Neural progenitor cell (in vitro differentiated cells): ENCODE data around the gene P4HA1. TPM values are rescaled to one million over a fixed set of nuclear protein-coding genes. Genes with fewer than 3 reads are reported as not detected.
"Not testable (repeated sequence)": the region's sequence is repeated elsewhere in the genome, so short reads cannot be mapped to it uniquely, and the experiment has no call there.

Experiments
- DNase-seq: peaks from one replicate; pipeline ENCODE4 v3.0.0-alpha.2; 2016; ENCODE audit warnings: low spot score
- H2AFZ ChIP-seq: fragments of 200-600 bp; sonication (generic); replicated peaks from 2 replicates; pipeline ENCODE4 v1.6.1; 2016; ENCODE audit warnings: antibody characterized with exemption
- H3F3A ChIP-seq: fragments of 200-600 bp; sonication (generic); 2 replicates; pipeline ENCODE4 v1.6.1; 2016; ENCODE audit warnings: antibody characterized with exemption, low read depth
- H3K27ac ChIP-seq: fragments of 200-600 bp; sonication (generic); 2 replicates; pipeline ENCODE4 v1.5.1; 2016; ENCODE audit warnings: mild to moderate bottlenecking
- H3K27me3 ChIP-seq: fragments of 200-600 bp; sonication (generic); 2 replicates; pipeline ENCODE4 v1.6.1; 2016; ENCODE audit warnings: mild to moderate bottlenecking, moderate library complexity
- H3K36me3 ChIP-seq: fragments of 200-600 bp; sonication (generic); 2 replicates; pipeline ENCODE4 v1.5.1; 2016
- H3K4me1 ChIP-seq: fragments of 200-600 bp; sonication (generic); 2 replicates; pipeline ENCODE4 v1.6.1; 2016; ENCODE audit warnings: mixed run types
- H3K4me2 ChIP-seq: fragments of 200-600 bp; sonication (generic); 2 replicates; pipeline ENCODE4 v1.6.1; 2016
- H3K4me3 ChIP-seq: fragments of 200-600 bp; sonication (generic); 2 replicates; pipeline ENCODE4 v1.5.1; 2016
- H3K79me2 ChIP-seq: fragments of 200-600 bp; sonication (generic); 2 replicates; pipeline ENCODE4 v1.6.1; 2016; ENCODE audit warnings: low read depth
- H3K9ac ChIP-seq: fragments of 200-600 bp; sonication (generic); 2 replicates; pipeline ENCODE4 v1.6.1; 2016
- H3K9me3 ChIP-seq: fragments of 200-600 bp; sonication (generic); 2 replicates; pipeline ENCODE4 v1.5.1; 2016; ENCODE audit warnings: low read depth
- H4K20me1 ChIP-seq: fragments of 200-600 bp; sonication (generic); 2 replicates; pipeline ENCODE4 v1.6.1; 2016; ENCODE audit warnings: low read depth
- H3K27ac Mint-ChIP-seq: 3 replicates; pipeline ENCODE4 v1.8.0; 2021; ENCODE audit warnings: mixed read lengths
- H3K27me3 Mint-ChIP-seq: 2 replicates; pipeline ENCODE4 v1.8.0; 2022; ENCODE audit warnings: low read depth, mild to moderate bottlenecking, inconsistent platforms, moderate library complexity, mixed read lengths; ENCODE audit not compliant: insufficient read depth
- H3K36me3 Mint-ChIP-seq: 3 replicates; pipeline ENCODE4 v1.8.0; 2021; ENCODE audit warnings: mixed read lengths
- H3K4me1 Mint-ChIP-seq: 3 replicates; pipeline ENCODE4 v1.8.0; 2021; ENCODE audit warnings: mixed read lengths
- H3K4me3 Mint-ChIP-seq: 3 replicates; pipeline ENCODE4 v1.8.0; 2021; ENCODE audit warnings: mild to moderate bottlenecking, moderate library complexity, mixed read lengths
- H3K9me3 Mint-ChIP-seq: 3 replicates; pipeline ENCODE4 v1.8.0; 2020; ENCODE audit warnings: mixed read lengths
- EZH2 ChIP-seq: fragments of 200-600 bp; sonication (generic); IDR thresholded peaks from 2 replicates; pipeline ENCODE4 v1.6.1; 2017; ENCODE audit warnings: antibody characterized with exemption, mild to moderate bottlenecking, moderate library complexity
- EZH2phosphoT487 ChIP-seq: fragments of 200-600 bp; sonication (generic); IDR thresholded peaks from 2 replicates; pipeline ENCODE4 v1.6.1; 2017; ENCODE audit warnings: antibody characterized with exemption
- total RNA-seq: library from RNA; depleted of rRNA; stranded (reverse); fragments of >200 nt; gene quantifications from 2 replicates; pipeline ENCODE4 v1.2.3, GENCODE V29; 2015; ENCODE audit warnings: low replicate concordance
- TF ChIP-seq, protein P1 (sequence below): fragments of 200-600 bp; sonication (generic); IDR thresholded peaks from 2 replicates; pipeline ENCODE4 v1.5.1; 2017; ENCODE audit warnings: antibody characterized with exemption, mild to moderate bottlenecking

P4HA1 gene
- total RNA-seq, 1 donor from 2014 or later: 200 TPM

GRCh38 chr10:73039635-73040034 lies 57.0 kb downstream of the P4HA1 start:
- Histone ChIP-seq H2AFZ (no peak overlapping the region), H3K4me1 (no peaks in the 10 kb centered on the region), H3K9me3 (no peaks in the 10 kb centered on the region), H3K79me2 (no peaks in the 10 kb centered on the region), H3F3A (no peaks in the 10 kb centered on the region), H3K36me3 (no peaks in the 10 kb centered on the region), H3K27me3 (no peaks in the 10 kb centered on the region), H3K9ac (no peak overlapping the region), H3K27ac (no peak overlapping the region), H3K4me2 (no peak overlapping the region), H3K4me3 (no peak overlapping the region), H4K20me1 (peaks cover under 1% of the 10 kb centered on the region)
- no peak overlapping the region for H3K4me3 Mint-ChIP-seq
- H3K27me3 Mint-ChIP-seq: peaks cover 2% of the 10 kb centered on the region
- H3K36me3 Mint-ChIP-seq: peaks cover 9% of the 10 kb centered on the region
- no peaks in the 10 kb centered on the region for H3K4me1 Mint-ChIP-seq
- H3K27ac Mint-ChIP-seq: no peak overlapping the region
- TF ChIP-seq, protein P1, sequence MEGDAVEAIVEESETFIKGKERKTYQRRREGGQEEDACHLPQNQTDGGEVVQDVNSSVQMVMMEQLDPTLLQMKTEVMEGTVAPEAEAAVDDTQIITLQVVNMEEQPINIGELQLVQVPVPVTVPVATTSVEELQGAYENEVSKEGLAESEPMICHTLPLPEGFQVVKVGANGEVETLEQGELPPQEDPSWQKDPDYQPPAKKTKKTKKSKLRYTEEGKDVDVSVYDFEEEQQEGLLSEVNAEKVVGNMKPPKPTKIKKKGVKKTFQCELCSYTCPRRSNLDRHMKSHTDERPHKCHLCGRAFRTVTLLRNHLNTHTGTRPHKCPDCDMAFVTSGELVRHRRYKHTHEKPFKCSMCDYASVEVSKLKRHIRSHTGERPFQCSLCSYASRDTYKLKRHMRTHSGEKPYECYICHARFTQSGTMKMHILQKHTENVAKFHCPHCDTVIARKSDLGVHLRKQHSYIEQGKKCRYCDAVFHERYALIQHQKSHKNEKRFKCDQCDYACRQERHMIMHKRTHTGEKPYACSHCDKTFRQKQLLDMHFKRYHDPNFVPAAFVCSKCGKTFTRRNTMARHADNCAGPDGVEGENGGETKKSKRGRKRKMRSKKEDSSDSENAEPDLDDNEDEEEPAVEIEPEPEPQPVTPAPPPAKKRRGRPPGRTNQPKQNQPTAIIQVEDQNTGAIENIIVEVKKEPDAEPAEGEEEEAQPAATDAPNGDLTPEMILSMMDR: no peak
- TF ChIP-seq EZH2phosphoT487 (no peak), EZH2 (no peak)
- H3K9me3 Mint-ChIP-seq: no peaks in the 10 kb centered on the region
- no peak for DNase-seq

- not testable (repeated sequence) for H3K27me3 ChIP-seq, H3K27ac Mint-ChIP-seq, H3K9me3 ChIP-seq, H3K36me3 ChIP-seq, H3K4me3 ChIP-seq, H2AFZ ChIP-seq, H3K36me3 Mint-ChIP-seq, H3K9me3 Mint-ChIP-seq, H4K20me1 ChIP-seq, H3K27me3 Mint-ChIP-seq, H3K4me2 ChIP-seq, DNase-seq, H3K9ac ChIP-seq, H3K79me2 ChIP-seq, H3K4me3 Mint-ChIP-seq, H3K27ac ChIP-seq
- H3F3A ChIP-seq: peaks cover 17% of the 10 kb centered on the region
- H3K4me1 Mint-ChIP-seq: peaks cover 26% of the 10 kb centered on the region
- H3K4me1 ChIP-seq: peaks cover 26% of the 10 kb centered on the region
Observed at GRCh38 chr10:73036285-73036684, 60.4 kb downstream of the P4HA1 start.

DNA sequence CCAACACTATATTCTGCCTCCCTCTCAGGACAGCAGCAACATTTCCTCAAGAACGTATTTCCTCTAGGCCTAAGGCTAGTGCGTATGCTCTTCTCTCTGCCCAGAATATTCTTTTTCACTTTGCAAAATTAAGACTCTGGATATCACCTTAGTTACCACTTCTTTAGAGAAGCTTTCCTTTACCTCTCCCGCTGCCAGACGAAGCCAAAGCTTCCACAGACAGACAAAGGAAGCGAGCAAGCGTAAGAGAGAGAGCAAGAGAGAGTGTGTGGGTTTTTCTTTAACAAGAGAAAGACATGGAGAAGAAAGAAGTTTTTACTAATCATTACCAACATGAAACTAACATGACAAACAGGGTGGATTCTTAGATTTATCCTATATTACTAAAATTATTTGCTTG lies 64.1 kb downstream of the P4HA1 start:
- TF ChIP-seq EZH2phosphoT487: no peak
- no peak for TF ChIP-seq EZH2
- TF ChIP-seq, protein P1: no peak
- peak overlapping the region; percentile 12 for H3K4me3 Mint-ChIP-seq
- H3K9me3 ChIP-seq: no peaks in the 10 kb centered on the region
- H4K20me1 ChIP-seq: peaks cover 9% of the 10 kb centered on the region
- peak; percentile 73 for DNase-seq
- H3K27me3 ChIP-seq: no peaks in the 10 kb centered on the region
- peaks cover 8% of the 10 kb centered on the region for H3K79me2 ChIP-seq
- peaks cover 23% of the 10 kb centered on the region for H3K36me3 ChIP-seq
- H3K4me2 ChIP-seq: peak overlapping the region; percentile 63
- no peak overlapping the region for H3K4me3 ChIP-seq
- peak overlapping the region; percentile 21 for H3K27ac Mint-ChIP-seq
- no peaks in the 10 kb centered on the region for H3K9me3 Mint-ChIP-seq
- peak overlapping the region; percentile 17 for H3K9ac ChIP-seq
- H3K4me1 Mint-ChIP-seq: peaks cover 26% of the 10 kb centered on the region
- peaks cover 2% of the 10 kb centered on the region for H3K27me3 Mint-ChIP-seq
- H3F3A ChIP-seq: peaks cover 17% of the 10 kb centered on the region
- H3K27ac ChIP-seq: peak overlapping the region; percentile 26
- H3K36me3 Mint-ChIP-seq: peaks cover 8% of the 10 kb centered on the region
- no peak overlapping the region for H2AFZ ChIP-seq
- peaks cover 26% of the 10 kb centered on the region for H3K4me1 ChIP-seq

- H3K4me1 ChIP-seq, H2AFZ ChIP-seq, H3K27me3 Mint-ChIP-seq, H3K27me3 ChIP-seq, DNase-seq, H3K9ac ChIP-seq, H3K9me3 Mint-ChIP-seq, H3K4me1 Mint-ChIP-seq, H3K27ac Mint-ChIP-seq, H3K79me2 ChIP-seq, H3K4me3 ChIP-seq, H3K9me3 ChIP-seq, H3K27ac ChIP-seq, H3K4me2 ChIP-seq, H4K20me1 ChIP-seq, H3F3A ChIP-seq, H3K4me3 Mint-ChIP-seq: not testable (repeated sequence)
- H3K36me3 ChIP-seq: peaks cover 23% of the 10 kb centered on the region
- peaks cover 52% of the 10 kb centered on the region for H3K36me3 Mint-ChIP-seq
Observed at GRCh38 chr10:73026623-73027022, 70.0 kb downstream of the P4HA1 start.

DNA sequence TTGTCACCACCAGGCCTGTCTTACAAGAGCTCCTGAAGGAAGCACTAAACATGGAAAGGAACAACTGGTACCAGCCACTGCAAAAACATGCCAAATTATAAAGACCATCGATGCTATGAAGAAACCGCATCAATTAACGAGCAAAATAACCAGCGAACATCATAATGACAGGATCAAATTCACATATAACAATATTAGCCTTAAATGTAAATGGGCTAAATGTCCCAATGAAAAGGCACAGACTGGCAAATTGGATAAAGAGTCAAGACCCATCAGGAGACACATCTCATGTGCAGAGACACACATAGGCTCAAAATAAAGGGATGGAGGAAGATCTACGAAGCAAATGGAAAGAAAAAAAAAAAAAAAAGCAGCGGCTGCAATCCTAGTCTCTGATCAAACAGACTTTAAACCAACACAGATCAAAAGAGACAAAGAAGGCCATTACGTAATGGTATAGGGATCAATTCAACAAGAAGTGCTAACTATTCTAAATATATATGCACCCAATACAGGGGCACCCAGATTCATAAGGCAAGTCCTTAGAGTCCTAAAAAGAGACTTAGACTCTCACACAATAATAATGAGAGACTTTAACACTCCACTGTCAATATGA lies 73.1 kb downstream of the P4HA1 start:
- not testable (repeated sequence) for H3K9me3 Mint-ChIP-seq, H4K20me1 ChIP-seq, H3K36me3 ChIP-seq, H3K9ac ChIP-seq, H3K4me3 Mint-ChIP-seq, DNase-seq, H3K27me3 ChIP-seq, H3K27ac Mint-ChIP-seq, H3K27ac ChIP-seq, H3K4me2 ChIP-seq, H3K9me3 ChIP-seq, H2AFZ ChIP-seq, H3K4me1 ChIP-seq, H3K27me3 Mint-ChIP-seq, H3F3A ChIP-seq, H3K4me1 Mint-ChIP-seq, H3K79me2 ChIP-seq, H3K4me3 ChIP-seq
- H3K36me3 Mint-ChIP-seq: peaks cover 72% of the 10 kb centered on the region

GRCh38 chr10:73022961-73023360 lies 73.7 kb downstream of the P4HA1 start:
- not testable (repeated sequence) for H3K9me3 Mint-ChIP-seq, H3K4me1 ChIP-seq, H3K27ac Mint-ChIP-seq, H3K4me3 ChIP-seq, H3F3A ChIP-seq, H3K4me1 Mint-ChIP-seq, H3K79me2 ChIP-seq, H3K27ac ChIP-seq, H3K9ac ChIP-seq, H3K9me3 ChIP-seq, H2AFZ ChIP-seq, H3K36me3 ChIP-seq, DNase-seq, H3K4me2 ChIP-seq, H3K4me3 Mint-ChIP-seq, H3K27me3 Mint-ChIP-seq, H3K27me3 ChIP-seq, H4K20me1 ChIP-seq
- peaks cover 71% of the 10 kb centered on the region for H3K36me3 Mint-ChIP-seq
